HEK293 (cell line): ENCODE data around the gene MRS2.
"Not testable (repeated sequence)": the region's sequence is repeated elsewhere in the genome, so short reads cannot be mapped to it uniquely, and the experiment has no call there.

Source experiments
- CTCF ChIA-PET: fragments of 350-600 bp; formaldehyde crosslinking; extraction: SDS; loops from one replicate; lab custom pipeline; 2021; ENCODE audit warnings: antibody characterized with exemption; lab: Yijun Ruan, JAX
- POLR2A ChIA-PET: fragments of 300-600 bp; formaldehyde crosslinking; extraction: SDS; loops from one replicate; lab custom pipeline; 2020; ENCODE audit warnings: antibody characterized with exemption, inconsistent platforms; lab: Yijun Ruan, JAX
- H3K27ac ChIP-seq: fragments of 200-500 bp; sonication (Bioruptor generic); 2 replicates; pipeline ENCODE4 v1.5.1; 2014; ENCODE audit warnings: low read depth, low read length, control low read depth, inconsistent platforms; ENCODE audit errors: extremely low read depth
- H3K36me3 ChIP-seq, 2 experiments: fragments of 200-500 bp in 1 of 2; sonication (Bioruptor generic) in 1 of 2; 1 replicate in 1 of 2; 2 replicates in 1 of 2; pipeline ENCODE4 v1.5.1; 2014 to 2017; ENCODE audit warnings: inconsistent platforms in 2 of 2, low read length in 2 of 2; ENCODE audit not compliant: control insufficient read depth in 2 of 2, insufficient read depth in 1 of 2
- H3K4me1 ChIP-seq: fragments of 200-500 bp; sonication (Bioruptor generic); 2 replicates; pipeline ENCODE4 v1.5.1; 2014; ENCODE audit warnings: mild to moderate bottlenecking, low read length, inconsistent platforms; ENCODE audit not compliant: control insufficient read depth, insufficient read depth
- H3K4me3 ChIP-seq: 2 replicates; pipeline ENCODE4 v1.5.1; 2011; ENCODE audit warnings: low read depth, mild to moderate bottlenecking, control low read depth, low read length, moderate library complexity
- H3K9me3 ChIP-seq: fragments of 200-500 bp; sonication (Bioruptor generic); 2 replicates; pipeline ENCODE4 v1.5.1; 2014; ENCODE audit warnings: low read depth, low read length, inconsistent platforms; ENCODE audit not compliant: control insufficient read depth, insufficient read depth
- EGR2 ChIP-seq: fragments of 450-650 bp; formaldehyde crosslinking; IDR thresholded peaks from 2 replicates; pipeline ENCODE4 v1.5.1; 2016; ENCODE audit warnings: low read depth, missing biosample characterization, missing genetic modification characterization
- KLF7 ChIP-seq: fragments of 450-650 bp; formaldehyde crosslinking; IDR thresholded peaks from 2 replicates; pipeline ENCODE4 v1.5.1; 2016; ENCODE audit warnings: missing biosample characterization, missing genetic modification characterization, borderline replicate concordance
- ZIC2 ChIP-seq: fragments of 450-650 bp; formaldehyde crosslinking; IDR thresholded peaks from 2 replicates; pipeline ENCODE4 v1.5.1; 2016; ENCODE audit warnings: missing biosample characterization, missing genetic modification characterization
- ZNF10 ChIP-seq: fragments of 450-650 bp; formaldehyde crosslinking; IDR thresholded peaks from 2 replicates; pipeline ENCODE4 v1.5.1; 2017; ENCODE audit warnings: missing biosample characterization, missing genetic modification characterization
- ZNF221 ChIP-seq: fragments of 450-650 bp; formaldehyde crosslinking; IDR thresholded peaks from 2 replicates; pipeline ENCODE4 v1.5.1; 2017; ENCODE audit warnings: missing biosample characterization, missing genetic modification characterization, borderline replicate concordance
- ZNF302 ChIP-seq: fragments of 450-650 bp; formaldehyde crosslinking; IDR thresholded peaks from 2 replicates; pipeline ENCODE4 v1.5.1; 2016; ENCODE audit warnings: missing biosample characterization, missing genetic modification characterization, low read depth
- ZNF423 ChIP-seq: fragments of 450-650 bp; formaldehyde crosslinking; IDR thresholded peaks from 2 replicates; pipeline ENCODE4 v1.5.1; 2016; ENCODE audit warnings: missing biosample characterization, missing genetic modification characterization
- ZNF560 ChIP-seq: fragments of 450-650 bp; formaldehyde crosslinking; IDR thresholded peaks from 2 replicates; pipeline ENCODE4 v1.5.1; 2017; ENCODE audit warnings: missing biosample characterization, missing genetic modification characterization, borderline replicate concordance
- ZNF701 ChIP-seq: fragments of 450-650 bp; formaldehyde crosslinking; IDR thresholded peaks from 2 replicates; pipeline ENCODE4 v1.5.1; 2016; ENCODE audit warnings: missing biosample characterization, missing genetic modification characterization
- ZSCAN16 ChIP-seq: fragments of 450-650 bp; formaldehyde crosslinking; IDR thresholded peaks from 2 replicates; pipeline ENCODE4 v1.5.1; 2016; ENCODE audit warnings: missing biosample characterization, missing genetic modification characterization
- TF ChIP-seq, protein P1 (sequence below): fragments of 450-650 bp; formaldehyde crosslinking; IDR thresholded peaks from 2 replicates; pipeline ENCODE4 v1.5.1; 2016; ENCODE audit warnings: missing biosample characterization, missing genetic modification characterization, borderline replicate concordance
- TF ChIP-seq, protein P2 (sequence below): fragments of 450-650 bp; formaldehyde crosslinking; IDR thresholded peaks from 2 replicates; pipeline ENCODE4 v1.5.1; 2016; ENCODE audit warnings: missing biosample characterization, missing genetic modification characterization
- TF ChIP-seq, protein P3 (sequence below): fragments of 450-650 bp; formaldehyde crosslinking; IDR thresholded peaks from 2 replicates; pipeline ENCODE4 v1.5.1; 2017; ENCODE audit warnings: missing biosample characterization, missing genetic modification characterization

Gene MRS2

DNA sequence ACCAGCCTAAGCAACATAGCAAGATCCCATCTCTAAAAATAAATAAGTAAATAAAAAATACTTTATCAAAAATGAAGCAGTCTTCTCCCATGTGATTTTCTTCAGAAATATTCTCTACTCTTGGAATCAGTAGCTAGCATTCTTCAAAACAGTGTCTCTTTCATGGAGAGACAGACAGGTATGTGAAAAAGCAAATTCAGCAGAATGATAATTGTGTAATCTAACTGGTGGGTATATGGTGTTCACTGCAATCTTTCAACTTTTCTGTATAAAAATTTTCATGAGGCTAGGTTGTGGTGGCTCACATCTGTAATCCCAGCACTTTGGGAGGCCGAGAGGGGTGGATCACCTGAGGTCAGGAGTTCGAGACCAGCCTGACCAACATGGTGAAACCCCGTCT lies 7.9 kb downstream of the MRS2 start (continued):
- TF ChIP-seq ZNF10 (tag by site-specific recombination) (no peak), ZNF560 (tag by site-specific recombination) (no peak), ZNF423 (tag by site-specific recombination) (no peak)
- TF ChIP-seq, protein P1, sequence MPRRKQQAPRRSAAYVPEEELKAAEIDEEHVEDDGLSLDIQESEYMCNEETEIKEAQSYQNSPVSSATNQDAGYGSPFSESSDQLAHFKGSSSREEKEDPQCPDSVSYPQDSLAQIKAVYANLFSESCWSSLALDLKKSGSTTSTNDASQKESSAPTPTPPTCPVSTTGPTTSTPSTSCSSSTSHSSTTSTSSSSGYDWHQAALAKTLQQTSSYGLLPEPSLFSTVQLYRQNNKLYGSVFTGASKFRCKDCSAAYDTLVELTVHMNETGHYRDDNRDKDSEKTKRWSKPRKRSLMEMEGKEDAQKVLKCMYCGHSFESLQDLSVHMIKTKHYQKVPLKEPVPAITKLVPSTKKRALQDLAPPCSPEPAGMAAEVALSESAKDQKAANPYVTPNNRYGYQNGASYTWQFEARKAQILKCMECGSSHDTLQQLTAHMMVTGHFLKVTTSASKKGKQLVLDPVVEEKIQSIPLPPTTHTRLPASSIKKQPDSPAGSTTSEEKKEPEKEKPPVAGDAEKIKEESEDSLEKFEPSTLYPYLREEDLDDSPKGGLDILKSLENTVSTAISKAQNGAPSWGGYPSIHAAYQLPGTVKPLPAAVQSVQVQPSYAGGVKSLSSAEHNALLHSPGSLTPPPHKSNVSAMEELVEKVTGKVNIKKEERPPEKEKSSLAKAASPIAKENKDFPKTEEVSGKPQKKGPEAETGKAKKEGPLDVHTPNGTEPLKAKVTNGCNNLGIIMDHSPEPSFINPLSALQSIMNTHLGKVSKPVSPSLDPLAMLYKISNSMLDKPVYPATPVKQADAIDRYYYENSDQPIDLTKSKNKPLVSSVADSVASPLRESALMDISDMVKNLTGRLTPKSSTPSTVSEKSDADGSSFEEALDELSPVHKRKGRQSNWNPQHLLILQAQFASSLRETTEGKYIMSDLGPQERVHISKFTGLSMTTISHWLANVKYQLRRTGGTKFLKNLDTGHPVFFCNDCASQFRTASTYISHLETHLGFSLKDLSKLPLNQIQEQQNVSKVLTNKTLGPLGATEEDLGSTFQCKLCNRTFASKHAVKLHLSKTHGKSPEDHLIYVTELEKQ (tag by site-specific recombination): no peak

DNA sequence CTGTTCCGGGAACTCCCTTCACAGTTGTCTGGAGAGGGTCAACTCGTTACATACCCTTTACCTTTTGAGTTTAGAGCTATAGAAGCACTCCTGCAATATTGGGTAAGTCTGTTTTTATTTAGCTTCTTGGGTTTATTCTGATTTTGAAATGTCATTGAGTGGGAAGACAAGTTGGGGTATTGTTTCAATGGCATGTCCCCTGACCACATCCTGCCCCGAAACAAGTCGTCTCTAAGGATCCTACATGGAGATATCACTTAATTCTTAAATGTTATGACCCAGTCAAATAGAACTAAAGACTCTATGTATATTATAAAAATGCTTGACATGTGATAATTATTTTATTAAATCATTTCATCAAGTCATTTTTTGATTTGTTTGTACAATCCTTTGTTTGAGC lies 9.6 kb downstream of the MRS2 start:
- Histone ChIP-seq H3K4me1 (no peaks in the 10 kb centered on the region), H3K4me3 (no peak overlapping the region), H3K9me3 (no peaks in the 10 kb centered on the region), H3K27ac (no peak overlapping the region), H3K36me3 (peaks cover 82 to 90% of the 10 kb centered on the region in 2 experiments)
- CTCF ChIA-PET: interaction anchor here (0.7 to 1.3 kb wide), 3 partner anchors 13 to 63 kb away, joined by 3 to 5 read pairs (median 5); no protein-coding TSS in a partner anchor
- no peak for TF ChIP-seq ZNF221 (tag by site-specific recombination)
- no peak for TF ChIP-seq ZSCAN16 (tag by site-specific recombination)
- TF ChIP-seq, protein P2, sequence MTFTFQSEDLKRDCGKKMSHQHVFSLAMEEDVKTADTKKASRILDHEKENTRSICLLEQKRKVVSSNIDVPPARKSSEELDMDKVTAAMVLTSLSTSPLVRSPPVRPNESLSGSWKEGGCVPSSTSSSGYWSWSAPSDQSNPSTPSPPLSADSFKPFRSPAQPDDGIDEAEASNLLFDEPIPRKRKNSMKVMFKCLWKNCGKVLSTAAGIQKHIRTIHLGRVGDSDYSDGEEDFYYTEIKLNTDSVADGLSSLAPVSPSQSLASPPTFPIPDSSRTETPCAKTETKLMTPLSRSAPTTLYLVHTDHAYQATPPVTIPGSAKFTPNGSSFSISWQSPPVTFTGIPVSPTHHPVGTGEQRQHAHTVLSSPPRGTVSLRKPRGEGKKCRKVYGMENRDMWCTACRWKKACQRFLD (tag by site-specific recombination): no peak
- TF ChIP-seq ZNF701 (tag by site-specific recombination): no peak
- TF ChIP-seq, protein P3, sequence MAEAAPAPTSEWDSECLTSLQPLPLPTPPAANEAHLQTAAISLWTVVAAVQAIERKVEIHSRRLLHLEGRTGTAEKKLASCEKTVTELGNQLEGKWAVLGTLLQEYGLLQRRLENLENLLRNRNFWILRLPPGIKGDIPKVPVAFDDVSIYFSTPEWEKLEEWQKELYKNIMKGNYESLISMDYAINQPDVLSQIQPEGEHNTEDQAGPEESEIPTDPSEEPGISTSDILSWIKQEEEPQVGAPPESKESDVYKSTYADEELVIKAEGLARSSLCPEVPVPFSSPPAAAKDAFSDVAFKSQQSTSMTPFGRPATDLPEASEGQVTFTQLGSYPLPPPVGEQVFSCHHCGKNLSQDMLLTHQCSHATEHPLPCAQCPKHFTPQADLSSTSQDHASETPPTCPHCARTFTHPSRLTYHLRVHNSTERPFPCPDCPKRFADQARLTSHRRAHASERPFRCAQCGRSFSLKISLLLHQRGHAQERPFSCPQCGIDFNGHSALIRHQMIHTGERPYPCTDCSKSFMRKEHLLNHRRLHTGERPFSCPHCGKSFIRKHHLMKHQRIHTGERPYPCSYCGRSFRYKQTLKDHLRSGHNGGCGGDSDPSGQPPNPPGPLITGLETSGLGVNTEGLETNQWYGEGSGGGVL (tag by site-specific recombination): no peak
- POLR2A ChIA-PET: interaction anchor here (0.7 kb wide), 1 partner anchor 36 kb away, joined by 4 read pairs; no protein-coding TSS in a partner anchor

DNA sequence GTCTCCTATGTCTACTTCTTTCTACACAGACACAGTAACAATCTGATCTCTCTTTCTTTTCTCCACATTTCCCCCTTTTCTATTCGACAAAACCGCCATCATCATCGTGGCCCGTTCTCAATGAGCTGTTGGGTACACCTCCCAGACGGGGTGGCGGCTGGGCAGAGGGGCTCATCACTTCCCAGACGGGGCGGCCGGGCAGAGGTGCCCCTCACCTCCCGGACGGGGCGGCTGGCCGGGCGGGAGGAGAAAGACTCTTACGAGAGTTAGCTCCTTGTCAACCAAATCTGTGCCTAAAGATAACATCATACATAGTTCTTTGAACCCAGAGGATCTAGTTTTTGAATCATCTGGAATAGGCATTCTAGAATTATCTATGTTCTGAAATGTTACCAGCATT lies 11.8 kb downstream of the MRS2 start:
- H3K27ac ChIP-seq, H3K4me1 ChIP-seq, H3K9me3 ChIP-seq, POLR2A ChIA-PET, H3K4me3 ChIP-seq: not testable (repeated sequence)
- peaks cover 86 to 87% of the 10 kb centered on the region in 2 experiments for H3K36me3 ChIP-seq
- CTCF ChIA-PET: interaction anchor here (0.6 to 1.4 kb wide), 3 partner anchors 10 to 131 kb away, joined by 3 to 4 read pairs (median 3); no protein-coding TSS in a partner anchor

DNA sequence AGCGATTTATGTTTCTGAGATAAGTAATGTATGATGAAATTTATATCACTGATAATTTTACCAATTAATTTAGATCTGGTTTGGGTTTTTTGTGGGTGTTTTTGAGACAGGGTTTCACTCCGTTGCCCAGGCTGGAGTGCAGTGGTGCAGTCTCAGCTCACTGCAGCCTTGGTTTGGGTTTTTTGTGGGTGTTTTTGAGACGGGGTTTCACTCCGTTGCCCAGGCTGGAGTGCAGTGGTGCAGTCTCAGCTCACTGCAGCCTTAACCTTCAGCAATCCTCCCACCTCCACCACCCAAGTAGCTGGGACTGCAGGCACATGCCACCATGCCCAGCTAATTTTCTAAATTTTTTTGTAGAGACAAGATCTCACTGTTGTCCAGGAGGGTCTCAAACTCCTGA lies 13.0 kb downstream of the MRS2 start:
- CTCF ChIA-PET: interaction anchor here (1.4 kb wide), 1 partner anchor 133 kb away, joined by 4 read pairs; no protein-coding TSS in a partner anchor
- H3K36me3 ChIP-seq: peaks cover 86 to 87% of the 10 kb centered on the region in 2 experiments
- H3K27ac ChIP-seq: no peak overlapping the region
- no peak overlapping the region for H3K4me3 ChIP-seq
- H3K4me1 ChIP-seq: no peaks in the 10 kb centered on the region
- no peaks in the 10 kb centered on the region for H3K9me3 ChIP-seq
- POLR2A ChIA-PET: interaction anchor here (0.7 kb wide), 1 partner anchor 13 kb away, joined by 5 read pairs; the partner anchor contains the start of gene MRS2
- TF ChIP-seq KLF7: no peak
- no peak for TF ChIP-seq ZNF302
- no peak for TF ChIP-seq EGR2 (tag by site-specific recombination)
- no peak for TF ChIP-seq ZIC2 (tag by site-specific recombination)
